Ishikawa (cell line): ENCODE data around the gene IL17RE.

Source experiments
- EP300 ChIP-seq: IDR thresholded peaks from 2 replicates; pipeline ENCODE4 v1.6.1; 2012; ENCODE audit warnings: borderline replicate concordance
- NFIC ChIP-seq: IDR thresholded peaks from 2 replicates; pipeline ENCODE4 v1.6.1; 2012
- RAD21 ChIP-seq: IDR thresholded peaks from 2 replicates; pipeline ENCODE4 v1.6.1; 2012; ENCODE audit warnings: low read depth
- TAF1 ChIP-seq: IDR thresholded peaks from 2 replicates; pipeline ENCODE4 v1.6.1; 2012; ENCODE audit warnings: low read depth, mild to moderate bottlenecking
- TCF12 ChIP-seq: IDR thresholded peaks from 2 replicates; pipeline ENCODE4 v1.6.1; 2012; ENCODE audit warnings: low read depth
- TEAD4 ChIP-seq: IDR thresholded peaks from 2 replicates; pipeline ENCODE4 v1.6.1; 2012
- YY1 ChIP-seq: IDR thresholded peaks from 2 replicates; pipeline ENCODE4 v1.6.1; 2012; ENCODE audit warnings: low read depth
- ZBTB7A ChIP-seq: IDR thresholded peaks from 2 replicates; pipeline ENCODE4 v1.6.1; 2012; ENCODE audit warnings: low read depth
- TF ChIP-seq, protein P1 (sequence below): IDR thresholded peaks from 2 replicates; pipeline ENCODE4 v1.6.1; 2012; ENCODE audit warnings: low read depth, mild to moderate bottlenecking
- TF ChIP-seq, protein P2 (sequence below): IDR thresholded peaks from 2 replicates; pipeline ENCODE4 v1.6.1; 2012

DNA sequence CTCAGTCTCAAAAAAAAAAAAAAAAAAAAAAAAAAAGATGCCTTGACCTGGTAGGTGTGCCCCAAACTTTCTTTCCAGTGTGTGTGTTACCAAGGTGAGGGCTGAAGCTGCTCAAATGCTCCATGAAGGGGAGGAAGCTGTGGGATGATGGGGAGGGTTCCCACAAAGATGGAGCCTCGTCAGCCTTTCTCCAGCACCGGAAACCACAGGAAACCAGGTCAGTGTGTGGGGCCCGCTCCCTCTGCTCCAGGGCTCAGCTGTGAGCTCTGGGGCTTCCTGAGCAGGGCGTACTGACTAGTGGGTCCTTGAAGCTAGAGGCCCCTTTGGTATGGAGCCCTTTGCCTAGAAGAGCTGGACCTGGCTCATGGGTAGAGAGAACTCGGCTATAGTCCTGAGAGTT lies 681 bp upstream of the IL17RE start:
- no peak for TF ChIP-seq TCF12
- no peak for TF ChIP-seq TEAD4
- no peak for TF ChIP-seq EP300
- TF ChIP-seq RAD21 = no peak
- TF ChIP-seq, protein P1, sequence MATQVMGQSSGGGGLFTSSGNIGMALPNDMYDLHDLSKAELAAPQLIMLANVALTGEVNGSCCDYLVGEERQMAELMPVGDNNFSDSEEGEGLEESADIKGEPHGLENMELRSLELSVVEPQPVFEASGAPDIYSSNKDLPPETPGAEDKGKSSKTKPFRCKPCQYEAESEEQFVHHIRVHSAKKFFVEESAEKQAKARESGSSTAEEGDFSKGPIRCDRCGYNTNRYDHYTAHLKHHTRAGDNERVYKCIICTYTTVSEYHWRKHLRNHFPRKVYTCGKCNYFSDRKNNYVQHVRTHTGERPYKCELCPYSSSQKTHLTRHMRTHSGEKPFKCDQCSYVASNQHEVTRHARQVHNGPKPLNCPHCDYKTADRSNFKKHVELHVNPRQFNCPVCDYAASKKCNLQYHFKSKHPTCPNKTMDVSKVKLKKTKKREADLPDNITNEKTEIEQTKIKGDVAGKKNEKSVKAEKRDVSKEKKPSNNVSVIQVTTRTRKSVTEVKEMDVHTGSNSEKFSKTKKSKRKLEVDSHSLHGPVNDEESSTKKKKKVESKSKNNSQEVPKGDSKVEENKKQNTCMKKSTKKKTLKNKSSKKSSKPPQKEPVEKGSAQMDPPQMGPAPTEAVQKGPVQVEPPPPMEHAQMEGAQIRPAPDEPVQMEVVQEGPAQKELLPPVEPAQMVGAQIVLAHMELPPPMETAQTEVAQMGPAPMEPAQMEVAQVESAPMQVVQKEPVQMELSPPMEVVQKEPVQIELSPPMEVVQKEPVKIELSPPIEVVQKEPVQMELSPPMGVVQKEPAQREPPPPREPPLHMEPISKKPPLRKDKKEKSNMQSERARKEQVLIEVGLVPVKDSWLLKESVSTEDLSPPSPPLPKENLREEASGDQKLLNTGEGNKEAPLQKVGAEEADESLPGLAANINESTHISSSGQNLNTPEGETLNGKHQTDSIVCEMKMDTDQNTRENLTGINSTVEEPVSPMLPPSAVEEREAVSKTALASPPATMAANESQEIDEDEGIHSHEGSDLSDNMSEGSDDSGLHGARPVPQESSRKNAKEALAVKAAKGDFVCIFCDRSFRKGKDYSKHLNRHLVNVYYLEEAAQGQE = no peak
- no peak for TF ChIP-seq TAF1
- TF ChIP-seq NFIC = no peak
- TF ChIP-seq, protein P2, sequence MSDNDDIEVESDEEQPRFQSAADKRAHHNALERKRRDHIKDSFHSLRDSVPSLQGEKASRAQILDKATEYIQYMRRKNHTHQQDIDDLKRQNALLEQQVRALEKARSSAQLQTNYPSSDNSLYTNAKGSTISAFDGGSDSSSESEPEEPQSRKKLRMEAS = no peak
- TF ChIP-seq YY1 = no peak
- no peak for TF ChIP-seq ZBTB7A
